ENCODE measurements around the gene ZNF219.
A peak's percentile ranks its signal among the peaks of the same experiment; 100 is the strongest.

Gene ZNF219

GRCh38 chr14:21072781-21073339, 25.6 kb downstream of the ZNF219 start:
- TF ChIP-seq CTCF (IDR thresholded peaks at IDR 0.05; ENCODE audit: low read depth, low read length, missing control alignments) = no peak
- H3K4me3 ChIP-seq (ENCODE audit: low read depth, low read length) = no peak overlapping the region
- no peak for DNase-seq (ENCODE audit: low read depth)

GRCh38 chr14:21072031-21072473, 26.4 kb downstream of the ZNF219 start:
- no peak for DNase-seq (ENCODE audit: low read depth)
- TF ChIP-seq CTCF (IDR thresholded peaks at IDR 0.05; ENCODE audit: low read depth, low read length, missing control alignments) = no peak
- H3K4me3 ChIP-seq (ENCODE audit: low read depth, low read length) = peak overlapping the region; percentile 37; the same call in 1 of the 2 replicates

GRCh38 chr14:21071225-21072030, 27.0 kb downstream of the ZNF219 start:
- no peak for TF ChIP-seq CTCF (IDR thresholded peaks at IDR 0.05; ENCODE audit: low read depth, low read length, missing control alignments)
- peak; percentile 35 for DNase-seq (ENCODE audit: low read depth)

GRCh38 chr14:21070610-21071224, 27.7 kb downstream of the ZNF219 start:
- no peak for TF ChIP-seq CTCF (IDR thresholded peaks at IDR 0.05; ENCODE audit: low read depth, low read length, missing control alignments)
- peak overlapping the region; percentile 27 for H3K4me3 ChIP-seq (ENCODE audit: low read depth, low read length)
- no peak for DNase-seq (ENCODE audit: low read depth)

More at GRCh38 chr14:21071225-21072030, 27.0 kb downstream of the ZNF219 start:
- peak overlapping the region; percentile 37 for H3K4me3 ChIP-seq (ENCODE audit: low read depth, low read length)

GRCh38 chr14:21070083-21070609, 28.3 kb downstream of the ZNF219 start, which contains the start of gene ARHGEF40:
Gene ARHGEF40 (plus strand): TSS chr14:21070304. CDS start chr14:21070397, 93 bp downstream.
- no peak for TF ChIP-seq CTCF (IDR thresholded peaks at IDR 0.05; ENCODE audit: low read depth, low read length, missing control alignments)
- peak within 1 kb of the TSS; percentile 37 for H3K4me3 ChIP-seq (ENCODE audit: low read depth, low read length)
- DNase-seq (ENCODE audit: low read depth) = no peak

- no peak for TF ChIP-seq CTCF (IDR thresholded peaks at IDR 0.05; ENCODE audit: low read depth, low read length, missing control alignments)
- no peak overlapping the region for H3K4me3 ChIP-seq (ENCODE audit: low read depth, low read length)
- no peak for DNase-seq (ENCODE audit: low read depth)
These were observed 28.9 kb downstream of the ZNF219 start for GRCh38 chr14:21069388-21070082.

Data from GM12864 (cell line).